ENCODE results near the gene SIGLEC9. TPM values are rescaled to one million over a fixed set of nuclear protein-coding genes. Genes with fewer than 3 reads are reported as not detected.
"Not testable (repeated sequence)": the region's sequence is repeated elsewhere in the genome, so short reads cannot be mapped to it uniquely, and the experiment has no call there.

The SIGLEC9 gene
- total and polyA plus RNA-seq, 2 experiments from 2014 or later: not detected

- no peak overlapping the region for H3K4me3 ChIP-seq
- no peaks in the 10 kb centered on the region for H3K36me3 ChIP-seq (ENCODE audit: low read depth)
- H3K27ac ChIP-seq: no peak overlapping the region
- no peak overlapping the region for H3K9ac ChIP-seq
- DNase-seq: no peak
- peaks cover 13% of the 10 kb centered on the region for H3K27me3 ChIP-seq (replicated peaks; ENCODE audit: insufficient read depth)
- H3K79me2 ChIP-seq (ENCODE audit: insufficient read depth): no peaks in the 10 kb centered on the region
- 7 to 23% methylated on average over 3 of the region's 3 CpGs for WGBS, 2 experiments (ENCODE audit: low coverage in 1 of 2, low lambda C conversion rate in 2 of 2, missing lambda C conversion rate in 2 of 2)
- no peaks in the 10 kb centered on the region for H3K4me1 ChIP-seq (ENCODE audit: insufficient read depth)
- no peak overlapping the region for H3K4me2 ChIP-seq (ENCODE audit: unreplicated experiment)
- H3F3A ChIP-seq (ENCODE audit: insufficient read depth): no peaks in the 10 kb centered on the region
- in situ Hi-C loops (cut with MboI): no loop called here
- no peak overlapping the region for H2AFZ ChIP-seq
- no peak for TF ChIP-seq EZH2 (IDR thresholded peaks at IDR 0.05; ENCODE audit: insufficient read depth, poor library complexity, severe bottlenecking)
- no peak for TF ChIP-seq EZH2phosphoT487 (IDR thresholded peaks at IDR 0.05; ENCODE audit: insufficient read depth, low read depth)
- H3K9me2 ChIP-seq (ENCODE audit: insufficient read depth): no peaks in the 10 kb centered on the region
- H3K9me3 ChIP-seq (ENCODE audit: low read depth): no peaks in the 10 kb centered on the region
- no peaks in the 10 kb centered on the region for H4K20me1 ChIP-seq (ENCODE audit: insufficient read depth)
Observed at GRCh38 chr19:51163257-51163656, 38.6 kb downstream of the SIGLEC9 start.

DNA sequence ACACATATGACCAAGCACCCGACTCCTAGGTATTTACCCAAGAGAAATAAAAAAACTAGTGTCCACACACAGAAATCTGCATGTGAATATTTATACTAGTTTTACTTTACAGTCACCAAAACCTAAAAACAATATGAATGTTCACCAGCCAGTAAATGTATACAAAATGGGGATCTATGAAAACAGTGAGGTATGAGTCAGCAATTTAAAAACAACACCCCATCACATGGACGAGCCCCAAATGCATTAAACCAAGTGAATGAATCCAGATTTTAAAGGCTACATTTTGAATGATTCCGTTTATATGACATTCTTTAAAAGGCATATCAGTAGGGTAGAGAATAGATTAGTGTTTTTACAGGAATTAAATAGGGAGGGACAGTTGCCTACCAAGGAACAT lies 39.5 kb downstream of the SIGLEC9 start:
- DNase-seq: no peak
- in situ Hi-C loops (cut with MboI): no loop called here
- Histone ChIP-seq H3K4me2 (ENCODE audit: unreplicated experiment) (no peak overlapping the region), H2AFZ (no peak overlapping the region), H3K79me2 (ENCODE audit: insufficient read depth) (no peaks in the 10 kb centered on the region), H3K9ac (no peak overlapping the region), H4K20me1 (ENCODE audit: insufficient read depth) (no peaks in the 10 kb centered on the region), H3K9me2 (ENCODE audit: insufficient read depth) (no peaks in the 10 kb centered on the region), H3F3A (ENCODE audit: insufficient read depth) (no peaks in the 10 kb centered on the region), H3K9me3 (ENCODE audit: low read depth) (no peaks in the 10 kb centered on the region), H3K36me3 (ENCODE audit: low read depth) (no peaks in the 10 kb centered on the region), H3K4me1 (ENCODE audit: insufficient read depth) (no peaks in the 10 kb centered on the region), H3K27me3 (replicated peaks; ENCODE audit: insufficient read depth) (peaks cover 13% of the 10 kb centered on the region), H3K4me3 (no peak overlapping the region), H3K27ac (no peak overlapping the region)
- WGBS, 2 experiments (ENCODE audit: low coverage in 1 of 2, low lambda C conversion rate in 2 of 2, missing lambda C conversion rate in 2 of 2): 13 to 16% methylated on average over 3 of the region's 3 CpGs
- TF ChIP-seq EZH2phosphoT487 (IDR thresholded peaks at IDR 0.05; ENCODE audit: insufficient read depth, low read depth): no peak
- no peak for TF ChIP-seq EZH2 (IDR thresholded peaks at IDR 0.05; ENCODE audit: insufficient read depth, poor library complexity, severe bottlenecking)

GRCh38 chr19:51166846-51167490 lies 42.3 kb downstream of the SIGLEC9 start:
- H3K36me3 ChIP-seq (ENCODE audit: low read depth): no peaks in the 10 kb centered on the region
- H3K4me1 ChIP-seq (ENCODE audit: insufficient read depth): no peaks in the 10 kb centered on the region
- H3F3A ChIP-seq (ENCODE audit: insufficient read depth): no peaks in the 10 kb centered on the region
- H3K9me3 ChIP-seq (ENCODE audit: low read depth): no peaks in the 10 kb centered on the region
- no peaks in the 10 kb centered on the region for H4K20me1 ChIP-seq (ENCODE audit: insufficient read depth)
- in situ Hi-C loops (cut with MboI): no loop called here
- no peak overlapping the region for H3K4me3 ChIP-seq
- no peak overlapping the region for H3K9ac ChIP-seq
- H3K79me2 ChIP-seq (ENCODE audit: insufficient read depth): no peaks in the 10 kb centered on the region
- WGBS, 2 experiments (ENCODE audit: low coverage in 1 of 2, low lambda C conversion rate in 2 of 2, missing lambda C conversion rate in 2 of 2): 25 to 28% methylated on average over 9 of the region's 9 CpGs
- H3K27me3 ChIP-seq (replicated peaks; ENCODE audit: insufficient read depth): peaks cover 18% of the 10 kb centered on the region; the same call in 1 of the 2 replicates
- no peak overlapping the region for H3K27ac ChIP-seq
- no peaks in the 10 kb centered on the region for H3K9me2 ChIP-seq (ENCODE audit: insufficient read depth)
- H3K4me2 ChIP-seq (ENCODE audit: unreplicated experiment): no peak overlapping the region
- no peak for TF ChIP-seq EZH2phosphoT487 (IDR thresholded peaks at IDR 0.05; ENCODE audit: insufficient read depth, low read depth)
- TF ChIP-seq EZH2 (IDR thresholded peaks at IDR 0.05; ENCODE audit: insufficient read depth, poor library complexity, severe bottlenecking): no peak
- no peak for DNase-seq
- H2AFZ ChIP-seq: no peak overlapping the region

- H3K9me2 ChIP-seq (ENCODE audit: insufficient read depth): no peaks in the 10 kb centered on the region
- H4K20me1 ChIP-seq (ENCODE audit: insufficient read depth): no peaks in the 10 kb centered on the region
- no peaks in the 10 kb centered on the region for H3K4me1 ChIP-seq (ENCODE audit: insufficient read depth)
- no peak overlapping the region for H3K4me2 ChIP-seq (ENCODE audit: unreplicated experiment)
- in situ Hi-C loops (cut with MboI): no loop called here
- no peak for DNase-seq
- H3K79me2 ChIP-seq (ENCODE audit: insufficient read depth): no peaks in the 10 kb centered on the region
- 55 to 62% methylated on average over 13 of the region's 13 CpGs for WGBS, 2 experiments (ENCODE audit: low coverage in 1 of 2, low lambda C conversion rate in 2 of 2, missing lambda C conversion rate in 2 of 2)
- peaks cover 14% of the 10 kb centered on the region; the same call in 1 of the 2 replicates for H3K27me3 ChIP-seq (replicated peaks; ENCODE audit: insufficient read depth)
- no peaks in the 10 kb centered on the region for H3F3A ChIP-seq (ENCODE audit: insufficient read depth)
- TF ChIP-seq EZH2 (IDR thresholded peaks at IDR 0.05; ENCODE audit: insufficient read depth, poor library complexity, severe bottlenecking): no peak
- no peak for TF ChIP-seq EZH2phosphoT487 (IDR thresholded peaks at IDR 0.05; ENCODE audit: insufficient read depth, low read depth)
- no peak overlapping the region for H3K4me3 ChIP-seq
- H2AFZ ChIP-seq: no peak overlapping the region
- no peak overlapping the region for H3K27ac ChIP-seq
- H3K9me3 ChIP-seq (ENCODE audit: low read depth): no peaks in the 10 kb centered on the region
- no peaks in the 10 kb centered on the region for H3K36me3 ChIP-seq (ENCODE audit: low read depth)
- H3K9ac ChIP-seq: no peak overlapping the region
Observed at GRCh38 chr19:51168564-51169282, 44.0 kb downstream of the SIGLEC9 start.

DNA sequence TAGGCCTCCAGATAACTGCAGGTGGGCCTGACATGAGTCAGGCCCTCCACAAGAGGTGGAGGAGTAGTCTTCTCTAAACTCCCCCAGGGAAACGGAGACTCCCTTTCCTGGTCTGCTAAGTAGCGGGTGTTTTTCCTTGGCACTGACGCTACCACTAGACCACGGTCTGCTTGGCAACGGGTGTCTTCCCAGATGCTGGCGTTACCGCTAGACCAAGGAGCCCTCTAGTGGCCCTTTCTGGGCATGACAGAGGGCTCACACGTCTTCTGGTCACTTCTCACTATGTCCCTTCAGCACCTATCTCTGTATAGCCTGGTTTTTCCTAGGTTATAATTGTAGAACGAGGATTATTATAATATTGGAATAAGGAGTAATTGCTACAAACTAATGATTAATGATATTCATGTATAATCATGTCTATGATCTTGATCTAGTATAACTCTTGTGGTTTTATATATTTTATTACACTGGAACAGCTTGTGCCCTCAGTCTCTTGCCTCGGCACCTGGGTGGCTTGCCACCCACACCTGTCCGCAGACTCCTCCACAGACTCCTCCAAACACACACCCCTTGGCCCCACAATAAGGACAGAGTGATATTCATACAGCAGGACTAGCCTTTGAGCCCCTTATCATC lies 44.7 kb downstream of the SIGLEC9 start:
- DNase-seq: peak; percentile 65
- H3K27me3 ChIP-seq (replicated peaks; ENCODE audit: insufficient read depth); in situ Hi-C loops (cut with MboI); H3K9me2 ChIP-seq (ENCODE audit: insufficient read depth); H3K27ac ChIP-seq; H3K4me2 ChIP-seq (ENCODE audit: unreplicated experiment); H4K20me1 ChIP-seq (ENCODE audit: insufficient read depth); H3F3A ChIP-seq (ENCODE audit: insufficient read depth); H3K4me1 ChIP-seq (ENCODE audit: insufficient read depth); H2AFZ ChIP-seq; H3K9me3 ChIP-seq (ENCODE audit: low read depth); H3K9ac ChIP-seq; H3K36me3 ChIP-seq (ENCODE audit: low read depth); H3K79me2 ChIP-seq (ENCODE audit: insufficient read depth); H3K4me3 ChIP-seq: not testable (repeated sequence)
- 3 to 5% methylated on average over 11 of the region's 11 CpGs for WGBS, 2 experiments (ENCODE audit: low coverage in 1 of 2, low lambda C conversion rate in 2 of 2, missing lambda C conversion rate in 2 of 2)

All from GM23248 (cell line).